Activated CD4-positive, alpha-beta T cell treated with anti-CD3 and anti-CD28 coated beads, Interleukin-2, amount 50 U/mL, for 4 hours (primary cell): ENCODE results near the gene ERC2.

Source experiments
- DNase-seq, 2 experiments: peaks; one replicate each; pipeline ENCODE4 v3.0.0-alpha.2; 2020

ERC2 gene

DNA sequence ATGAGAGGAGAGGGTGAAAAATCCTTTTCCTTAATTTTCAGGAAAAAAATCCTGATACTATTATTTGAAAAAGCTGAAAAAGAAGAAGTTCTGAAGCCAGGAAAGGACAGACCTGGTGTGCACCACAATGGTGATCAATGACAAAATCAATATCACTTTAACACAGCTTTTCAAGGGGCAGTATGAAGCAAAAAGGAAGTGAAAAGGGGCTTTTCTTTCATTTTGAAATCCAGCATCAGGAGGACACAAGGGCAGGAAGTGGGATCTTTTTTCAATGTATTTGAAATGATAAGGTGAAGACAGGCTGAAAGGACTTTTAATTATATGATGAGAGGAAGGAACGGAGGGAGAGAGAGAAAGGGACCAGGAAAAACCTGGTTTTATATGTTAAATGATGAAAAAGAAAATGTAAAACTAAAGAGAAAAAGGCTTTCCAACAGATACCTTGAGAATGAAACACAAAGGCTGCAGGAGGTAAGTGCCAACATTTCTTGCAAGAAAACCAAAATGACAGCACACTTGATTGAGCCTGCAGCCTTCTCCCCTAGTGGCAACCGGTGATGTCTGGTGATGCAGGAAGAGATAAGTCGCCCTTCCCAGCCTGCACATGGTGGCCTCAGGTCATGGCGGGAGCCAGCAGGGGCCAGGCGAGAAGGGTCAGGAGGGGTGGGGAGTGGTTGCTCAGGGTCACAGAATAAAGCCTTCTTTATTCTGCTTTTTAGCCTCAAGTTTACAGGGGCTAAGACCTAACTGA is 744.4 kb downstream of the ERC2 start:
- no peak for DNase-seq

GRCh38 chr3:55721716-55722484 is 746.4 kb downstream of the ERC2 start:
- no peak for DNase-seq

- DNase-seq: no peak
These were observed 747.7 kb downstream of the ERC2 start for GRCh38 chr3:55720614-55721013.

DNA sequence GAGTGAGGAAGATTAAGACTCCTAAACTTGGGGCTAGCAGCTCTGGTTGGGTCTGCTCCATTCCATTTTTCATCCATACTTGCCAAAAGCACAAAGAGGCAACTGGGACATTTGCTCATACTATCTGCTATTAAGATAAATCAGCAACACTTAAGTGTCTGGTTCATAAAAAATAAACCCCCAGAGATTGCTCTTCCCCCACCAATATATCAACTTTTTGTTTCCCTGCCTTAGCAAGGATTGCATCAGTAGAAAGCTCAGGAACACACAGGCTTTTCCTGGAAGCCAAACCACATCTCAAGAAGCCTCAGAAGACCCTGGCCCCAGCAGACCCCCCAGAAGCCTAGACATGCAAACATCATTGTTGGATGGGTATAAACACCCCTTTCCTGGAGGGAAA is 748.8 kb downstream of the ERC2 start:
- DNase-seq: no peak

GRCh38 chr3:55719006-55719405 is 749.3 kb downstream of the ERC2 start:
- no peak for DNase-seq

GRCh38 chr3:55718521-55718921 is 749.7 kb downstream of the ERC2 start:
- DNase-seq: no peak

DNA sequence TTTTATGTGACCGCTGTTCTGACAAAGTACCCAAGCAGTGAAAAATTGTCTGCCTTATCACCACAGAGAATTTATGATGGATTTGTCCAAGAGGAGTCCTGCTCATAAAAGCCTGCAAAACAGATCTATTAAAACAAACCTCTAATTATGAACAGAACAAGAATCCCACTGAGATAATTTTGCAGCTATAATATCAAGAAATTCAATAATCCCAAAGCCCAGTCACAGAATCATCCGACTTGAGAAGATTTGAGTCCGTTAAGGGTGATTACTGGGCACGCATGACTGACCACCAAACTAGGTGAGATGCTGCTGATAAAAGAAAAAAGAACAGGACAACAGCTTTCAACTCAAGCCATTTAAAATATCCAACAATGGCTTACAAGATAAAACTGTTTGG is 750.2 kb downstream of the ERC2 start:
- DNase-seq: no peak

DNA sequence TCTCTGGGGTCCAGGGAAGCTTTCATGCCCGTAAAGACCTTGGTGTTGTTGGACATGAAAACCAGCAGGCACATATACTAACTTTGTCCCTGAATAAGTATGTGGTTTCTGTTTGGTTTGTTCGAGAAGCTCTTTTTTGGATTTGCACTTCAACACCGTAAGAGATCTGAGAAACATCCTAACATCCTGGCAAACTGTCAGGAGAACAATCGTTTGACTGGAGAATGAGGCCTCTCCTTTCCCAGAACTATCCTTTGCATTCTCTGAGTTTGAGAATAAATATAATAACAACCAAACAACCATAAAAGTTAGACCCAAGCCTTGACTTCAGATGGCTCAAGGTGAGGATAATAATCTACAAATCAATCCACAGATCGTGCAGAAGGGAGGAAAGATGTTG is 750.8 kb downstream of the ERC2 start:
- DNase-seq: no peak

DNA sequence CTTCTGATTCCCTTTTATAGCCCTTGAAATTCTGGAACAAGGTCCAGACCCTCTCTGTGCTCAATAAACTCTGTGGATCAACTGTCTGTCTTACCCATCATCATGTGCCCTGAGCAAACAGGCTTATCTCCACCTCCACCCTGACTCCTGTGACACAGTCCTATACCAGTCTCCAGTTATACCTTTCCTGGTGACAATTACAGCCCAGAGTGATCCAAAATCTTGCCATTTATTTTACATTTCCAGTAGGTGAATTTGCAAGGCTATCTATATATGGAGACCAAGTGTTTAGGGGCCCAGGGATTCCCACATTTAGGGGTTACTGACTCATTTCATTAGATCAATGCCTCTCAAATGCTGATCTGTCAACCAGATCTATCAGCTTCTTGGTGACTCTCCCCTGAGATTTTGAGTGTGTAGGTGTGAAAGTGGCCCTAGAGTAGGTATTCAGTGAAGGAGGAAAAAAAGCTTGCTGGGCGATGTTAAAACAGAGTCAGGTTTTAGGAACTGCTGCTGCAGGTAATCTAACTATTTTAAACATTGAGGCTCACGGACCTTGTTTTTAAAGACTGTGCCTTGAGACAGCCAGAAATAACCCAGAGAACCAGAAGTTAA is 751.5 kb downstream of the ERC2 start:
- DNase-seq: no peak

GRCh38 chr3:55716044-55716443 is 752.2 kb downstream of the ERC2 start:
- no peak for DNase-seq

DNA sequence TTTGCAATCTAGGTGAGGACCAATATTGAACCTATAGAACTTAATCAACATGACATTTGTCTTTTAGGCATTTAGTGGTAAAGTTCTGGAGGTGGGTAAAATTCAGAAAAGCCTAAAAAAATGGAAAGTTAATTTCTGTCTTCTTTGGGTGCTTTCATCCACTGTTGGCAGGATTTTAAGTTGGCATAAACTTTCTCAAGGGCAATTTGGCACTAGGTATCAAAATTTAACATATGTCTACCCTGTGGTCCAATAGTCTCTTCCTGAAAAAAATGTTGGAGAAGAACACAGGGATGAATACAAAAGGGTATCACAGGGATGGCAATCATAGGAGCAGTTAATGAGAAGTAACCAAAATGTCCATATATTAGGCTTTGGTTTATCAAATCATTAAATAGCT is 754.2 kb downstream of the ERC2 start:
- DNase-seq: no peak

- DNase-seq: no peak
These were observed 756.6 kb downstream of the ERC2 start for GRCh38 chr3:55711646-55712045.

DNA sequence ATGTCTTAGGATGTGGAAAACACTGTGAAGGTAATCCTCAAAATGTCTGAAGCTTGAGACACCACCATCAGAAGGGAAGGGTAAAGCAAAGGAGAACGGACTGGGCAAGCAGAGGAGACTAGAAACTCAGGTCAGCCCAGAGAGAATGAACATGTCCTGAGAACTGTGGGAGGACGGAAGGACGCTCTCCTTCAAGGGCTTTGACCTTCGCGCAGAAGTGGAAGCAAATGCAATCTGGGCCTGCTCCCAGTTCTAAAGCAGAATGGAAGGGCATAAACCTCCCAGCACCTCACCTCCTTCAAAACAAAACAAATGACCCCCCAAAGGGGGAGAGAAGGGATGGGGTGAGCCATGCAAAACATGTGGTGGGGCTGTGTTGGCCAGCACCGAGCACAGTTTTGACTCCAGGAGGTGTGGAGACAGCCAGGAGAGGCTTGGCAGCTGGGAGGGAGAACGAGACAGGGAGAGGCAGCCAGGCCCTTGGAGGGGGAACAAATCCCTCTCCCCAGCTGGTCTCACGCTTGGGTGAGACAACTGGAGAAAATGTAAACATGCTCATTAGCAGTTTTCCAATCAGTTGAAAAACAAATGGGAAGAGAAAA is 758.8 kb downstream of the ERC2 start:
- no peak for DNase-seq

DNA sequence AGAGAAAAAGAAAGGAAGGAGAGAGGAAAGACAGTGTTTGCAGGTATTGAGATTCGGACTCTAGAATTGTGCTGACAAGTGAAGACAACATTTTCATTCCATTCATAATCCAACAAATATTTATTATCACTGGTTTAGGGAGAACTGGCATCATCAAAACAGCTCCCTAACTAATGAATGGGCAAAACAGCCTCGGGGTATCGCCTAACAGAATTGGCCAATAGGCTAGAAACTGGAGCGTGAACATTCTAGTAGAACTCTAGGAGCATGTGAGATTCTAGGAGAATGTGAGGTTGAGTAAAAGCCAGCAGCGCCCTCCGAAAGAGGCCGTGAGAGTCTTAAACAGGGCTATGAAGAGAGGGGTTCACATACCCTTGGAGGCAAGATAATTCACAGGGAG is 759.3 kb downstream of the ERC2 start:
- DNase-seq: no peak

DNA sequence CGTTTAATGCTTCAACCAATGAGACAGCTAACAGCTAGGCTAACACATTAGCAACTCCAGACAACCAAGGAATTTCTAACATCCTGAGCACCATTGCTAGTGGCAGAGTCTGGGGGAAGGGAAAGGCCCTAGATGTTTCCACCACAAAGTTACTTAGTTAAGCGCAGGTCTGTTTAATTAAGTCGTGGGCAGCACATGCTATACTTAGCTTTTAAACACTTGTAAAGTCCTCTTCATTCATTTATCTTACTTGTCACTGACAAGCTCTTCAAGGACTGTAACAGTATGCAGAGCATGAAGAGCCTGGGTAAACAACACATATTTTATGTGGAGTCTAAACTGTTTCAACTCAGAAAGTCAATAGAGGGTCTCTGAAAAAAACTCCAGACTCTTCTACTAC is 760.0 kb downstream of the ERC2 start:
- no peak for DNase-seq

GRCh38 chr3:55704521-55704920 is 763.7 kb downstream of the ERC2 start:
- DNase-seq: no peak

DNA sequence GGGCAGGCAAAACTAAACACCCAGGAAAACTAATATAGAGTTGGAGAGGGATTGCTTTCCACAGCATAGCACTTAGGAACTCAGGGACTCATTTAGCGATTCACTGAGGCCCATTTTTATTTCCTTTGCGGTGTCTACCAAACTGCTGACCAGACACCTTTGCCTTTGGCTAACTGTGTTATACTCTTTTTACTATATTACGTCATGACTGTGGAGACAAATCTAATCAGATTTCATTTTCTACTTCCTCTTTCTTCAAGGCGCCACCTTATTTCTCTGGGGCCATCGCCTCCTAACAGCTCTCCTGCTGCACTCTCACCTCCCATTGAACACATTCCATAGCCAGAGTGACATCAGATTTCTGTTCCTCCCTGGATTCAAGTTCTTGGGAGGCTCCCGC is 765.4 kb downstream of the ERC2 start:
- no peak for DNase-seq

- no peak for DNase-seq
These were observed 766.3 kb downstream of the ERC2 start for GRCh38 chr3:55701997-55702396.

DNA sequence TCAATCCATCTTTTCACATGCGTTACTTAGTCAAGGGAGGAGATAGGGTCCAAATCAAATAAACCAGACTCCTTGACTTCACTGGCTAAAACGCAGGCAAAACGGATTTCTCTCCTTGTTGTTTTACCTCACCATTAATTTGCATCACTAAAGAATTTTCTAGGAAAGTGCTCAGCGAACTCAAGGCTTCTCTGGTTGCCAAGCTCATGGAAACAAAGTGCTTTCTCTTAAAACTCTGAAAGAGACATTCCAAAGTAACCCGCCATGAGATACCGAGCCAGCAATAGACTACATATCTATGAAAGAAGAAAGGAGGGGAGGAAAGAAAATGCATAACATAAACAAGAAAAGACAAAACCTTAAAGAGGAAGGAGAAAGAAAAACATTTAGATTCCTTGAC is 769.4 kb downstream of the ERC2 start:
- no peak for DNase-seq

- DNase-seq: no peak
These were observed 770.9 kb downstream of the ERC2 start for GRCh38 chr3:55697177-55697865.

- DNase-seq: no peak
These were observed 775.2 kb downstream of the ERC2 start for GRCh38 chr3:55692957-55693558.

DNA sequence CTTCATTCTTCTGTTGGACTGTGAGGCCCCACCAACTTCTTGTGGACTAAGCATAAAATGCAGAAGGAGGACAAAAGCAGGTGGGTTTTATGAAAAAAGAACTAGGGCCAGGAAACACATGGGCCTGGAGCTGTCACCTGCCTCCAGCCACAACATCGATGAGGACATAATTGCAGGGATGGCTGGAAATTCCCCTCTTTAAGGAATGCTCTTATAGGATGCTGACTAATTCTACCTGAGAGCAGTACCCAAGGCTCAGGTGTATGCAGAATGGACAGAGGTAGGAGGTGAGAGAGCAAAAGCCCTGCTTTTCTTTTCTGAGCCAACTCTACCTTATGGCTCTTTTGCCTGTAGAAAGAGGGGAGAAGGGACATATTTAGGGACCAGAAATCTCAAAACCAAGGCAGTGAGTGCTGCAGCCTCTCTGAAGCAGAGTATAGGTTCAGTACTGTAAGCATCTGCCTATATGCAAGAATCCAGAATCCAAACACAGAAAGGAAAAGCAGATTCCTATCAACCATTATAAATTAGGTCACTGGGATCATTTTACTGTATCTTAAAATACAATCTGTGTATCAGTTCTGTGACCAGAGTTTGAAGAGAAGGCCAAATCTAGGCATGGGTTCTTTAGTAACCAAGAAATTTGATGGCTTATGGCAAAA is 775.8 kb downstream of the ERC2 start:
- DNase-seq: no peak
